GM23248 (cell line): Measurements from ENCODE around the gene SIX4. TPM values are rescaled to one million over a fixed set of nuclear protein-coding genes. Genes with fewer than 3 reads are reported as not detected.

Source experiments
- DNase-seq: peaks from one replicate; pipeline ENCODE4 v3.0.0-alpha.2; 2015
- H2AFZ ChIP-seq: fragments of 200-600 bp; sonication (generic); 2 replicates; pipeline ENCODE4 v1.6.1; 2016; ENCODE audit warnings: antibody characterized with exemption
- H3F3A ChIP-seq: fragments of 200-600 bp; sonication (generic); 2 replicates; pipeline ENCODE4 v1.6.1; 2016; ENCODE audit warnings: mild to moderate bottlenecking, antibody characterized with exemption, mixed run types; ENCODE audit not compliant: insufficient read depth
- H3K27ac ChIP-seq: fragments of 200-600 bp; sonication (generic); 2 replicates; pipeline ENCODE4 v1.5.1; 2016; ENCODE audit warnings: mild to moderate bottlenecking
- H3K27me3 ChIP-seq: fragments of 200-600 bp; sonication (generic); replicated peaks from 2 replicates; pipeline ENCODE4 v1.6.1; 2016; ENCODE audit warnings: mild to moderate bottlenecking; ENCODE audit not compliant: insufficient read depth
- H3K36me3 ChIP-seq: fragments of 200-600 bp; sonication (generic); 2 replicates; pipeline ENCODE4 v1.6.1; 2016; ENCODE audit warnings: low read depth, mild to moderate bottlenecking
- H3K4me1 ChIP-seq: fragments of 200-600 bp; sonication (generic); 2 replicates; pipeline ENCODE4 v1.6.1; 2016; ENCODE audit warnings: mild to moderate bottlenecking; ENCODE audit not compliant: insufficient read depth
- H3K4me2 ChIP-seq: fragments of 200-600 bp; sonication (generic); one replicate; pipeline ENCODE4 v1.6.1; 2016; ENCODE audit warnings: mild to moderate bottlenecking; ENCODE audit not compliant: unreplicated experiment
- H3K4me3 ChIP-seq: fragments of 200-600 bp; sonication (generic); 2 replicates; pipeline ENCODE4 v1.5.1; 2016; ENCODE audit warnings: mild to moderate bottlenecking
- H3K79me2 ChIP-seq: fragments of 200-600 bp; sonication (generic); 2 replicates; pipeline ENCODE4 v1.6.1; 2016; ENCODE audit warnings: mild to moderate bottlenecking; ENCODE audit not compliant: insufficient read depth
- H3K9ac ChIP-seq: fragments of 200-600 bp; sonication (generic); 2 replicates; pipeline ENCODE4 v1.6.1; 2016; ENCODE audit warnings: mild to moderate bottlenecking
- H3K9me2 ChIP-seq: fragments of 200-600 bp; sonication (generic); 2 replicates; pipeline ENCODE4 v1.6.1; 2016; ENCODE audit warnings: mixed run types, mild to moderate bottlenecking, moderate library complexity; ENCODE audit not compliant: insufficient read depth
- H3K9me3 ChIP-seq: fragments of 200-600 bp; sonication (generic); one replicate; pipeline ENCODE4 v1.6.1; 2017; ENCODE audit warnings: low read depth
- H4K20me1 ChIP-seq: fragments of 200-600 bp; sonication (generic); 2 replicates; pipeline ENCODE4 v1.6.0; 2016; ENCODE audit not compliant: insufficient read depth
- EZH2 ChIP-seq: fragments of 200-600 bp; sonication (generic); IDR thresholded peaks from 2 replicates; pipeline ENCODE4 v1.6.1; 2018; ENCODE audit warnings: antibody characterized with exemption, mild to moderate bottlenecking; ENCODE audit not compliant: insufficient read depth, poor library complexity, severe bottlenecking
- EZH2phosphoT487 ChIP-seq: fragments of 200-600 bp; sonication (generic); IDR thresholded peaks from 2 replicates; pipeline ENCODE4 v1.6.1; 2018; ENCODE audit warnings: antibody characterized with exemption, moderate library complexity, mild to moderate bottlenecking, low read depth; ENCODE audit not compliant: insufficient read depth
- WGBS, 2 experiments: methylation state at CpG; one replicate each; pipeline ENCODE4 v1.1.6; 2015 to 2017; ENCODE audit warnings: low lambda C conversion rate in 2 of 2, low coverage in 1 of 2; ENCODE audit errors: missing lambda C conversion rate in 2 of 2; 5-methylcytosine and 5-hydroxymethylcytosine counted together
- in situ Hi-C: fragments of 300-500 bp; cut with MboI; formaldehyde crosslinking; loops from 2 replicates; pipeline ENCODE4 v1.15.0; 2020
- polyA plus RNA-seq: library from polyadenylated mRNA; unstranded; fragments of >200 nt; fragmentation: Nextera tagmentation; extraction: Ambion mirVana; gene quantifications from 2 replicates; pipeline ENCODE4 v1.2.1, GENCODE V29; 2016
- total RNA-seq: library from RNA; depleted of rRNA; stranded (reverse); fragments of >200 nt; shearing (Covaris generic); gene quantifications from 2 replicates; pipeline ENCODE4 v1.2.3, GENCODE V29; 2014

Gene SIX4
- total and polyA plus RNA-seq, 2 experiments from 2014 or later, result 1.5 to 12.2 TPM

- H4K20me1 ChIP-seq, result no peaks in the 10 kb centered on the region
- no peak overlapping the region for H3K27ac ChIP-seq
- H3K4me3 ChIP-seq, result peak overlapping the region; percentile 83
- DNase-seq, result no peak
- in situ Hi-C loops, result no loop called here
- H3K79me2 ChIP-seq, result peaks cover 70% of the 10 kb centered on the region
- H3K9me2 ChIP-seq, result no peaks in the 10 kb centered on the region
- H3K9ac ChIP-seq, result peak overlapping the region; percentile 85
- H3K4me2 ChIP-seq, result peak overlapping the region; percentile 73
- peak overlapping the region; percentile 52; the same call in 1 of the 2 replicates for H2AFZ ChIP-seq
- peaks cover 22% of the 10 kb centered on the region for H3K36me3 ChIP-seq
- H3K27me3 ChIP-seq, result no peaks in the 10 kb centered on the region
- peaks cover 6% of the 10 kb centered on the region; the same call in 1 of the 2 replicates for H3F3A ChIP-seq
- 65 to 73% methylated on average over 4 of the region's 4 CpGs for WGBS, 2 experiments
- 0 out of 2 replicates have a peak, but pooled peaks cover 4% of the 10 kb centered on the region for H3K4me1 ChIP-seq
- TF ChIP-seq EZH2phosphoT487, result no peak
- TF ChIP-seq EZH2, result no peak
- no peaks in the 10 kb centered on the region for H3K9me3 ChIP-seq
These were observed 3.2 kb downstream of the SIX4 start for GRCh38 chr14:60720962-60721325.

GRCh38 chr14:60720391-60720790 lies 3.8 kb downstream of the SIX4 start:
- H3K27ac ChIP-seq, result no peak overlapping the region
- DNase-seq, result no peak
- H3K4me2 ChIP-seq, result no peak overlapping the region
- H3K79me2 ChIP-seq, result peaks cover 76% of the 10 kb centered on the region
- no peaks in the 10 kb centered on the region for H3K9me2 ChIP-seq
- no peak overlapping the region for H3K9ac ChIP-seq
- 92 to 100% methylated on average over 1 of the region's 1 CpG for WGBS, 2 experiments
- in situ Hi-C loops, result no loop called here
- no peak overlapping the region for H2AFZ ChIP-seq
- TF ChIP-seq EZH2, result no peak
- TF ChIP-seq EZH2phosphoT487, result no peak
- no peaks in the 10 kb centered on the region for H4K20me1 ChIP-seq
- 0 out of 2 replicates have a peak, but pooled peaks cover 4% of the 10 kb centered on the region for H3K4me1 ChIP-seq
- no peak overlapping the region for H3K4me3 ChIP-seq
- H3F3A ChIP-seq, result peaks cover 6% of the 10 kb centered on the region; the same call in 1 of the 2 replicates
- H3K9me3 ChIP-seq, result no peaks in the 10 kb centered on the region
- H3K36me3 ChIP-seq, result peaks cover 22% of the 10 kb centered on the region
- H3K27me3 ChIP-seq, result no peaks in the 10 kb centered on the region

GRCh38 chr14:60713513-60713912 lies 10.6 kb downstream of the SIX4 start:
- WGBS, 2 experiments, result 89% methylated on average over 6 of the region's 6 CpGs
- H3F3A ChIP-seq, result no peaks in the 10 kb centered on the region
- in situ Hi-C loops, result no loop called here

GRCh38 chr14:60710494-60710893 lies 13.7 kb downstream of the SIX4 start:
- no peaks in the 10 kb centered on the region for H4K20me1 ChIP-seq
- no peaks in the 10 kb centered on the region for H3K9me2 ChIP-seq
- H3K4me2 ChIP-seq, result no peak overlapping the region
- H3K9ac ChIP-seq, result no peak overlapping the region
- no peak overlapping the region for H3K27ac ChIP-seq
- no peaks in the 10 kb centered on the region for H3K4me1 ChIP-seq
- H3F3A ChIP-seq, result no peaks in the 10 kb centered on the region
- in situ Hi-C loops, result no loop called here
- TF ChIP-seq EZH2phosphoT487 (no peak), EZH2 (no peak)
- H3K4me3 ChIP-seq, result no peak overlapping the region
- no peak overlapping the region for H2AFZ ChIP-seq
- no peaks in the 10 kb centered on the region for H3K9me3 ChIP-seq
- no peak for DNase-seq
- H3K79me2 ChIP-seq, result peaks cover 15% of the 10 kb centered on the region; the same call in 1 of the 2 replicates
- peaks cover 8% of the 10 kb centered on the region; the same call in 1 of the 2 replicates for H3K36me3 ChIP-seq
- no peaks in the 10 kb centered on the region for H3K27me3 ChIP-seq

More at GRCh38 chr14:60713513-60713912, 10.6 kb downstream of the SIX4 start:
- no peak overlapping the region for H3K4me3 ChIP-seq
- H3K79me2 ChIP-seq, result peaks cover 42% of the 10 kb centered on the region
- DNase-seq, result no peak
- H3K36me3 ChIP-seq, result peaks cover 18% of the 10 kb centered on the region
- no peak overlapping the region for H3K4me2 ChIP-seq
- H3K9me2 ChIP-seq, result no peaks in the 10 kb centered on the region
- no peak overlapping the region for H3K27ac ChIP-seq
- H3K9me3 ChIP-seq, result no peaks in the 10 kb centered on the region
- TF ChIP-seq EZH2 (no peak), EZH2phosphoT487 (no peak)
- H2AFZ ChIP-seq, result no peak overlapping the region
- no peaks in the 10 kb centered on the region for H4K20me1 ChIP-seq
- H3K4me1 ChIP-seq, result no peaks in the 10 kb centered on the region
- no peak overlapping the region for H3K9ac ChIP-seq
- H3K27me3 ChIP-seq, result no peaks in the 10 kb centered on the region

GRCh38 chr14:60707858-60708257 lies 16.3 kb downstream of the SIX4 start:
- Histone ChIP-seq H3F3A (no peaks in the 10 kb centered on the region), H3K27ac (no peak overlapping the region), H3K27me3 (no peaks in the 10 kb centered on the region), H3K4me1 (no peaks in the 10 kb centered on the region), H3K9ac (no peak overlapping the region), H2AFZ (no peak overlapping the region), H3K9me3 (no peaks in the 10 kb centered on the region), H3K4me2 (no peak overlapping the region), H3K79me2 (no peaks in the 10 kb centered on the region), H3K4me3 (no peak overlapping the region), H3K9me2 (no peaks in the 10 kb centered on the region), H3K36me3 (peaks cover 1% of the 10 kb centered on the region; the same call in 1 of the 2 replicates), H4K20me1 (no peaks in the 10 kb centered on the region)
- DNase-seq, result no peak
- in situ Hi-C loops, result no loop called here
- 99 to 100% methylated on average over 3 of the region's 3 CpGs for WGBS, 2 experiments
- TF ChIP-seq EZH2, result no peak
- no peak for TF ChIP-seq EZH2phosphoT487
